ENCODE results near the gene DIP2A.

GRCh38 chr21:46477765-46478164 is 19.1 kb downstream of the DIP2A start:
- TF ChIP-seq, protein P1, sequence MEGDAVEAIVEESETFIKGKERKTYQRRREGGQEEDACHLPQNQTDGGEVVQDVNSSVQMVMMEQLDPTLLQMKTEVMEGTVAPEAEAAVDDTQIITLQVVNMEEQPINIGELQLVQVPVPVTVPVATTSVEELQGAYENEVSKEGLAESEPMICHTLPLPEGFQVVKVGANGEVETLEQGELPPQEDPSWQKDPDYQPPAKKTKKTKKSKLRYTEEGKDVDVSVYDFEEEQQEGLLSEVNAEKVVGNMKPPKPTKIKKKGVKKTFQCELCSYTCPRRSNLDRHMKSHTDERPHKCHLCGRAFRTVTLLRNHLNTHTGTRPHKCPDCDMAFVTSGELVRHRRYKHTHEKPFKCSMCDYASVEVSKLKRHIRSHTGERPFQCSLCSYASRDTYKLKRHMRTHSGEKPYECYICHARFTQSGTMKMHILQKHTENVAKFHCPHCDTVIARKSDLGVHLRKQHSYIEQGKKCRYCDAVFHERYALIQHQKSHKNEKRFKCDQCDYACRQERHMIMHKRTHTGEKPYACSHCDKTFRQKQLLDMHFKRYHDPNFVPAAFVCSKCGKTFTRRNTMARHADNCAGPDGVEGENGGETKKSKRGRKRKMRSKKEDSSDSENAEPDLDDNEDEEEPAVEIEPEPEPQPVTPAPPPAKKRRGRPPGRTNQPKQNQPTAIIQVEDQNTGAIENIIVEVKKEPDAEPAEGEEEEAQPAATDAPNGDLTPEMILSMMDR (optimal IDR thresholded peaks at IDR 0.05 in 1 of 3, IDR thresholded peaks at IDR 0.05 in 1 of 3, conservative IDR thresholded peaks at IDR 0.05 in 1 of 3; ENCODE audit: extremely low read depth in 1 of 3, insufficient read depth in 2 of 3, low read length in 3 of 3): no peak
- no peak for TF ChIP-seq EZH2 (IDR thresholded peaks at IDR 0.05; ENCODE audit: low read length)

Data from keratinocyte (primary cell).